Activated T-helper 9 cell treated with anti-CD3 and anti-CD28 coated beads, Interleukin-2, amount 50 U/mL, for 16 hours (primary cell): ENCODE results near the gene GPR108.
"Not testable (repeated sequence)": the region's sequence is repeated elsewhere in the genome, so short reads cannot be mapped to it uniquely, and the experiment has no call there.

ENCODE experiments used
- DNase-seq: peaks from one replicate; pipeline ENCODE4 v3.0.0-alpha.2; 2020; ENCODE audit warnings: low read depth

Gene GPR108

DNA sequence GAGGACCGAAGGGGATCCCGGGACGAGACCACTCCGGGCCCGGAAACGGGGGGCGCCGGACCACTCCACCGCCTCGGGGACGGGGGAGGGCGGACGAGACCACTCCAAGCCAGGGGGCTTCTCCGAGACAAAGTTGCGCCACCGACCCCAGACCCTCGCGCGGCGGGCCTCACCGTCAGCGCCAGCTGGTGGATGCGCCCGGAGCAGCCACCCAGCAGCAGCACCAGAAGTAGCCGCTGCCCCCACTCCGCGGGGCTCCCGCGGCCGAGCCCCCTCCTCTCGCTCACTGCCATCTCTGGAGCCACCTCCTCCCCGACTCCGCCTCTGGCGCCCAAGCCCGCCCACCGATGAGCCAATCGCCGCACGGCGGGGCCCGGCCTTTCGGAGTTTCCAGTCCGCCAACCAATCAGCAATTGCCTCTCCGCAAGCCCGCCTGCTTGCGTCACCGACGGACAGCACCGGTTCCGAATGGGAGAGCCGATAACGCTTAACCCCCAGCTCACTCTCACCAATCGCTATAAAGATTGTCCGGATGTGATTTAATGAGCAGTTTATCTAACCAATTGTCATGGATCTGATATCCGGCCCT lies at the start of gene GPR108:
Gene GPR108, minus strand, starts transcription at position 297 of the 589 bp plus-strand sequence. Its CDS starts 4 bp downstream, at position 293.
- peak; percentile 98 for DNase-seq

DNA sequence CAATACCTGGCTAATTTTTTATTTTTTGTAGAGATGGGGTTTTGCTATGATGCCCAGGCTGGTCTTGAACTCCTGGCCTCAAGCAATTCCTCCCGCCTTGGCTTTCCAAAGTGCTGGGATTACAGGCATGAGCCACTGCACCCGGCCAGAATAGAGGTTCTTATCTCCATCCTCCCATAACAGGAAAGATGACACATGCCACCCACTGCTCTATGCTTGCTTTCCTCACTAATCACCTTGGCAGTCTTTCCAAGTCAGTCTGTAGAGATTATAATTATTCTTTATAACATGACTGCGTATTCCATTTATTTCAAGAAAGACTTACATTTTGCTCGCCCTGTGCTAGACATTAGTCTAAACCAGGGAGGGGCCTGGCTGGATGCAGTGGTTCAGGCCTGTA lies 41.8 kb upstream of the GPR108 start:
- DNase-seq = no peak

DNA sequence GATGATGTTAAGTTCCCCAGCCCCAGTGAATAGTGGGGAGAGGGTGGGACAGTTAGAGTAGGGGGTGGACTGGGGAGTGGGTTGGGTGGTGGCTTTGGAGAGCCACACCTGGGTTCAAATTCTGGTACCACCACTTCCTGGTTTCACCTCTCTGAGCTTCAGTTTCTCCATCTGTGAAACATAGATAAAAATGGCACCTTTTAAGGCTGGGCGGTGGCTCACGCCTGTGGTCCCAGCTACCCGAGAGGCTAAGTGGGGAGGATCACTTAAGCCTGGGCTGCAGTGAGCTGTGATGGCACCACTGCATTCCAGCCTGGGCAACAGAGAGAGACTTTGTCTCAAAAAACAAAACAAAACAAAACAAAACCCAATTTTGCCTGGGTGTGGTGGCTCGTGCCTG lies 41.0 kb upstream of the GPR108 start:
- DNase-seq = no peak

DNA sequence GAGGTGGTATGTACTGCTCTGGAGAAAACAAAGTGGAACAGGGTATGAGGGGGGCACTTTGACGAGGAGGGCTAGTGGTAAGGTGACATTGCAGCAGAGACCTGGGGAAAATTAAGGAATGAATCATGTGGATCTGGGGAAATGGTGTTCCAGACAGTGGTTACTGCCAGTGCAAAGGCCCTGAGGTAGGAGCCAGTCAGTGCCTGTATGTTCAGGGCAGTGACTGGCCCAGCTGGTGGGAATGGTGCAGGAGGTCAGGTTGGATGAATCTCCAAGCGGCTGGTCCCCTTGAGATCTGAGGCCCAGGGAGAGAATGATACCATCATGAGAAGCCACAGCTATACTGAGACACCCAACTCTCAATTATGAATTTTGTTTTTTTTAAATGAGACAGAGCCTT lies 40.1 kb upstream of the GPR108 start:
- DNase-seq = no peak

DNA sequence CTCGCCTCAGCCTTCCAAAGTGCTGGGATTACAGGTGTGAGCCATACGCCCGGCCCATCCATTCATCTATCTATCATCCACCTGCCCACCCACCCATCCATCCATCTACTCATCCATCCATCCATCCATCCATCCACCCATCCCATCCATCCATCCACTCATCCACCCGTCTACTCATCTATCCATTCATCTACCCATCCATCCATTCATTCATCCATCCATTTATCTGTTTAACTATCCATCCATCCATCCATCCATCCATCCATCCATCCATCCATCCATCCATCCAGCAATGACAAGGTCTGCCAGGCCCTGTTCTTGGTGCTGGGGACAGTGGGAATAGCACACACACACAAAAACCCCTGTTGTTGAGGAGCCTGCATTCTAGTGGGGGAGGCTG lies 39.6 kb upstream of the GPR108 start:
- no peak for DNase-seq

DNA sequence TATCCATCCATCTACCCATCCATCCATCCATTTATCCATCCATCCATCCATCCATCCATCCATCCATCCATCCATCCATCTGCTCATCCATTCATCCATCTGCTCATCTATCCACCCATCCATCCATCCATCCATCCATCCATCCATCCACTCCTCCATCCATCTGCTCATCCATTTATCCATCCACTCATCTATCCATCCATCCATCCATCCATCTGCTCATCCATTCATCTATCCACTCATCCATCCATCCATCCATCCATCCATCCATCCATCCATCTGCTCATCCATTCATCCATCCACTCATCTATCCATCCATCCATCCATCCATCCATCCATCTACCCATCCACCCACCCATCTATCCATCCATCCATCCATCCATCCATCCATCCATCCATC lies 38.7 kb upstream of the GPR108 start:
- DNase-seq = not testable (repeated sequence)

DNA sequence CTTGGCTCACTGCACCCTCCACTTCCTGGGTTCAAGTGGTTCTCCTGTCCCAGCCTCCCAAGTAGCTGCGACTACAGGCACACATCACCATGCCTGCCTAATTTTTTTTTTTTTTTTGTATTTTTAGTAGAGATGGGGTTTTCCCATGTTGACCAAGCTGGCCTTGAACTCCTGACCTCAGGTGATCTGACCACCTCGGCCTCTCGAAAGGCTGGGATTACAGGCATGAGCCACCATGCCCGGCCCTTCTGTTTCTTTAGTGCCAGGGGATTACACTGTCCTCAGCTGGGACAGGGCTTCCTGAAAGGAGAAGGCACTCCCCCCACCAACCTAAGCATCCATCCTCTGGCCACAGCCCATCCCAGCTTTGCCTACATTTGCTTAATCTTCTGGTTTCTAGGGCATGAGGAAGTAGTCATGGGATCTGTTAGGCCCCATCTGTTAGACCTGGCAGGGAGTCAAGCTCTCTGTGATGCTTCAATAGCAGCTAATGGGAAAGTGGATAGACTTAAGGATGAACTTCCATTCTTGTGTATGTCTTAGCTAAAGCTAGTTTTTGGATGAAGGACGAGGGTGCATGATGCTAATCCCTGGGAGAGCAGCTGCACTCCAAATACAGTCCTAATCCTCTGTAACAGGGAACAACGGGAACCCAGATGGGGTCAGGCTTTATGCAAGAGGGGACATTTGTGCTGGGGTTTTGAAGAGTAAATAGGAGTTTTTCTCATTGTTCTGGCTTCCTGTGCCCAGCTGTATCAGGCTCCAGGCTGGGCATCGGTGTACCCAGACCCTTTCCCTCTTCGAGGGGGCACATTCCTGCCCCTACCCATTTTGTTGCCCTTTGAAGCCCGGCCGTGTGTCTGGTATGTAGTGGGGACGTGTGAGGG lies 37.7 kb upstream of the GPR108 start:
- DNase-seq = no peak

DNA sequence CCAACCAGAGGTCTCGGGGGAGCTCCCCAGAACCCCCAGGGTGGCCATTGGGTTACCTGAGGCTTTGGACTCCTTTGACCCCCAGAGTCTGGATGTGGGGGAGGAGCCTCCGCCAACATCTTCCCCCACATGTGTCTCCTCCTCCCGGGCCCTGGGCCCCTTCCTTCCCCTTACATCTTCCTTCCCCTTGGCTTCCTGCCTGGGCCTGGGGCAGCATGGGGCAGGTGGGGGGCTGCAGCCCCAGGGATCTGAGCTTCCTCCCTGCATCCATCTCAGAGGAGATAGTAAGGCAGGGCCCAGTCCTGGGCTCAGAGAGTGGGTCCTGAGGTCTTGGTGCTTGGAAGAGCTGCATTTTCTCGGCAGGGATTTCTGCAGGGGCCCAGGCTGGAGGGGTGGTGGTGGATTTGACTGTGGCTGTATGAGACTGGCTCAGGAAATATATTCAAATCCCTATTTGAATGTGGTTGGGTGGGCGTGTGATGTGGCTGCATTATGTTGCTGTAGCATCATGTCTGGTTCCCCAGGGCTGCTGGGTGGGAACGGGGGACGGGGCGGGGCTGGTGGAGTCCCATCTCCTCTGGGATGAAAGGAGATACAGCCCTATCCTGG lies 36.0 kb upstream of the GPR108 start:
- DNase-seq = peak; percentile 39

DNA sequence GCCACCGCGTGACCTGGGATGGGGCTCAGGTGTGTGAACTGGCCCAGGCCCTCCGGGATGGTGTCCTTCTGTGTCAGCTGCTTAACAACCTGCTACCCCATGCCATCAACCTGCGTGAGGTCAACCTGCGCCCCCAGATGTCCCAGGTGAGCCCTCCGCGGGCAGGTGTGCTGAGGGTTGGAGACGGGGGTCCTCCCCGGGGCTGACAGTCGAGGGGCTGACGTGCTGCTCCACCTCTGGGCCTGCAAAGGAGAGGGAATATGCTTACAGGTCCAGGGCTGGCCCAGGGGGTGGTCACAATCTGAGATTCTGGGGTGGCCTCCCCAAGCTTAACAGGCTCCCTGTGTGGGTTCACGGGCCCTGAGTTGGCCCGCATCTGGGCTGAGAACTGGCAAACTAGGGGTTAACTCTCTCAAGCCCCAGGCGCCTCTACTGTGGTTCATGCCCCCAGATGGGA lies 35.5 kb upstream of the GPR108 start:
- no peak for DNase-seq

DNA sequence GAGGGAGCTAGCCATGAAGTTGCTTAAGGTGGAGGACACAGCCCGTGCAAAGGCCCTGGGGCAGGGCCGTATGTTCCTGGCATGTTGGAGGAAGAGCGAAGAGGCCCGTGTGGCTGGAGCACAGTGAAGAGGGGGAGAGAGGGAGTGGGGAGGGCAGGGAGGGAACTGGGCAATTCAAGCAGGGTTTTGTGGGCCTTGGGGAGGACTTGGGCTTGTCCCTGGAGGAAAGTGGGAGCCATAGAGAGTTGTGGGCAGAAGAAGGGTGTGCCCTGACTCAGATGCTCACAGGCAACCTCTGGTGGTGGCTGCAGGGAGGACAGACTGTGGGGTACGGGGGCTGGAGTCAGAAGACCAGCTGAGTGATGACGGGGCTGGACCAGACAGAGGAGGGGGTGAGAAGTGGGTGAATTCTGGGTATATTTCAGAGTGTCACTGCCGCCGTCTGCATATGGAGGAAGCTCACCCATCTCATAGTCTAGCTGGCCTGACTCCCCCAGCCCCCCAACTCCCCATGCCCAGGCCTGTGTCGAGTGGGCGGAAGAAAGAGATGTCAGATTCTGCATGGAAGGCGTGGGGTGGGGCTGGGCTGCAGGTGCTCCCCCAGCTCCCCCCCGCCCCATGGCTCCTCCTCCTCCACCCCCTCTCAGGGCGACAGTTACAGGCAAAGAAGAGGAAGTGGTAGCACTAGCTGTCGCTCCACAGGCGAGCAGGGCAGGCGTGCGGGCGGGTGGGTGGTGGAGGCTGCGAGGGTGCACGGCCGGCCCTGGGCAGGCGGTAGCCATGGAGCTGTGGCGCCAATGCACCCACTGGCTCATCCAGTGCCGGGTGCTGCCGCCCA lies 34.9 kb upstream of the GPR108 start, which contains the start of gene VAV1:
Gene VAV1, plus strand, starts transcription at position 681 of the 838 bp plus-strand sequence. Its CDS starts 100 bp downstream, at position 781.
- peak; percentile 67 for DNase-seq

DNA sequence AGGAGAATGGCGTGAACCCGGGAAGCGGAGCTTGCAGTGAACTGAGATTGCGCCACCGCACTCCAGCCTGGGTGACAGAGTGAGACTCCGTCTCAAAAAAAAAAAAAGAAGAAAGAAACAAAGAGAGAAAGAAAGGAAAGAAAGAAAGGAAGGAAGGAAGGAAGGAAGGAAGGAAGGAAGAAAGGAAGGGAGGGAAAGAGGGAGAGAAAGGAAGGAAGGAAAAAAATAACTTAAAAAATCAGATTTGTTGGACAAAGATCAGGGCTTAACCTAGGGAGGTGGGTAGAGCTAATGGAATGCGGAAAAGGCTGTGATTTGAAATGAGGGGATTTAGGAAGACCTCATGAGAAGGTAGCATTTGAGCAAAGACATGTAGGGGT lies 34.3 kb upstream of the GPR108 start:
- not testable (repeated sequence) for DNase-seq

DNA sequence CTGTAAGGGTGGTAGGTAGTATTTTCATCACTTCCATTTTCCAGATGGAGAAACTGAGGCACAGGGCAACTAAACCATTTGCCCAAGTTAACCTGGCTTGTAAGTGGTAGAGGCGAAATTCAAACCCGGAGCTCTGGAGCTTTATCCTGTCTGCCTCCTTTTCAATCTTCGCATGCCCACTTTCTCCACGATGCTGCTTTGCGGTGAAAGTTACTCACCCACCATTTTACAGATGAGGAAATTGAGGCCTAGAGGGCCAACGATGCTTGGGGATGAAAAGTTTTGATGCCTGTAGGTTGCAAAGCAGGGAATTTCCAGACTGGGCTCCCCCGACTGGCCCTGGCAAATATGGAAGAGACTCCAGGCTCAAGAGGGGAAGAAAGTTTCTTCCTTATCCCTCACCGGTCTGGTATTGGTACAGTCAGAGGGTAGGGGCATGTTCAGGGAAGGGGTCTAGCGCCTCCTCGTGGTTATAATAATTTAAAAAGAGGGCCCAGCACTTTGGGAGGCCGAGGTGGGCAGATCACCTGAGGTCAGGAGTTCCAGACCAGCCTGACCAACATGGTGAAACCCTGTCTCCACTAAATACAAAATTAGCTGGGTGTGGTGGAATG lies 31.7 kb upstream of the GPR108 start:
- no peak for DNase-seq

DNA sequence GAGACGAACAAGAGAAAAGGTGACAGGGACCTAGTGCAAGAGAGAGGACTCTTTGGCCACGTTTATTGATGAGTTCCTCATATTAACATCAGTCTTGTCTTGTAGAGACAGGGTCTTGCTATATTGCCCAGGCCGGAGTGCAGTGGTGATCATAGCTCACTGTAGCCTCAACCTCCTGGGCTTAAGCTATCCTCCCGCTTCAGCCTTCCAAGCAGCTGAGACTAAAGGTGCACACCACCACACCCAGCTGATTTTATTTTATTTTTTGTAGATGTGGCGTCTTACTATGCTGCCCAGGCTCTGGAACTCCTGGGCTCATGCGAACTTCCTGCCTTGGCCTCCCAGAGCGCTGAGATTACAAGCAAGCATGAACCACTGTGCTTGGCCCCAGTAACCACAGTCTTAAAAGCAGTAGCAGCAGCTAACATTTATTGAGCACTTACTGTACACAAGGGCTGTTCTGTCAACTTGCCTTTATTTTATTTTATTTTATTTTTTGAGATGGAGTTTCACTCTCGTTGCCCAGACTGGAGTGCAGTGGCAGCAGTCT lies 30.9 kb upstream of the GPR108 start:
- no peak for DNase-seq

DNA sequence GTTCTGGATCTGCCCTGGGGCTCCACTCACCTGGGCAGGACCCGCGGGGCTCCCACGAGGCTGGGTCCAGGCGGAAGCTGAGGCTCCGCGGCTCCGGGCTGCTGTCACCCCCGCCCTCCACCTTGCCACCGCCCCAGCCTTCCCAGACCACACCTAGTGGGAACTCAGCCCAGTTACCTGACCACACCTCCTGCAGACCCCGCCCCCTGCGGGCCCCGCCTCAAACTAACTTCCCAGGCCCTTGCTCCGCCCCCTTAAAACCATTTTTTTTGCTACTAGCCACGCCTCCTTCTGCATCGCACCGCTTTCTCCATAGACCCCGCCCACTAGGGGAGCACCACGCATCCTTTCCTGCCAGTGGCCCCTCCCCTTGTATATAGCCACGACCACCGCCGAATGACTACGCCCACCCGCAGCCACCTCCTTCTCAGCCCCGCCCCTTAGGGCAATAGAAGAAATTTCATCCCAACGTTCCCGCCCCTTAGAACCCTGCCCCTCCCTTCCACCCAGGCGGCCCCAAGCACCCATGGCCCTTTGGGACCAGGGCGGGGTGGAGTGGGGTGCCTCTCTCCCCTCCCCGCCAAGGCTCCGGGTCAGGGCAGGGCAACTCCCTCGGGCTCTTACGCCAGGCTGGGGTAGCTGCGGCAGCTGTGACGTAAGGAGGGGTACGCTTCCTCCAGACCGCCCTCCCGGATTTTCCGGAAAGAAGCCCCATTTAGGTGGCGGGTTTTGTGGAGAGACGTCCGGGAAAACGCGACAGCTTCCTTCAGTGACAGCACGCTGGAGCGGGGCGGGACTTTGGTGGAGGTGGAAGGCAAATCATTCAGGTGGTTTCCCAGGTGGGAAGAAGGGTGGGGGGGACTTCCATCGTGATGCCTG lies 30.2 kb upstream of the GPR108 start, which contains the start of gene SH2D3A:
Gene SH2D3A, minus strand, starts transcription at position 79 of the 879 bp plus-strand sequence. CDS start 3,687 bp downstream, outside the sequence.
- DNase-seq = peak; percentile 90

DNA sequence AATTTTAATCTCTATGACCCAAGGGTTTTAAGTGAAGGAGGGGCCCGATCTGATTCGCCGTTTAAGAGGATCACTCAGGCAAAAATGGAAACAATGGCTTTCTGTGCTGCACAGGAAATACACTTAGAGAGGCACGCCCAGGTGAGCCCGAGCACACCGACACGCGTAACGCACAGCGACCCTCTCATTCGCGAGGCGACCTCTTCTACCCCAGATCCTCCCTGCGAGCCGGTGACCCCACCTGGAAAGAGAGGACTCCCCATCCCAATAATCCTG lies 29.6 kb upstream of the GPR108 start:
- peak; percentile 25 for DNase-seq

DNA sequence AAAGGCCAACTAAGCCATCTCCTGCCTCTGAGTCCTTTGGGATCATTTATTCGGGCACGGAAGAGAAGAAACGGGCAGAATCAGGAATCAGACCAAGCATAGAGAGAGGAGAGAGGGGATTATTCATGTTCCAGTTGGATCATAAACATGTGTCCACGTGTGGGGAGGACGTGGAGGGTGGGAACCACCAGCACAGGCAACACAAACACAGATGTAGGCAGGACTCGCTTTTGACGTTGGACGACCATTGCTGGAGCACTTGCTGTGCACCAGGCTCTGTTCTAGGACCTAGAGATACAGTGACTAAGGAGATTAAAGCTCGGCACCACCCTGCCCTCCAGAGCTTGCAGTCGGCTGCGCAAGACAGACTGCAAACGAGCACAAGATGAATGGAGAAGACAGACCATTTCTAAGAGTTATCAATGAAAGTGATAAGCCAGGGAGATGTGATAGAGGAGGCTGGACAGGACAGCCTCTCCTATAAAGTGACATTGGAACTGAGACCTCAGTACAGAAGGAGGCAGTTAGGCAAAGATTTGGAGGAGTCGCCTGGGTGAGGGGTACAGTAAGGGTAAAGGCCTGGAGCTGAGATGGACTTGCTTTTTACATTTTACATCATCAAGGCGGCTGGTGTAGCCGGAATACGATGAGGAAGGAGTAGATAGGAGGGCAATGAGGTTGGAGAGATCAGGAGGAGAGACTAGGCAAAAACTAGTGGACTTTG lies 29.1 kb upstream of the GPR108 start:
- DNase-seq = no peak

DNA sequence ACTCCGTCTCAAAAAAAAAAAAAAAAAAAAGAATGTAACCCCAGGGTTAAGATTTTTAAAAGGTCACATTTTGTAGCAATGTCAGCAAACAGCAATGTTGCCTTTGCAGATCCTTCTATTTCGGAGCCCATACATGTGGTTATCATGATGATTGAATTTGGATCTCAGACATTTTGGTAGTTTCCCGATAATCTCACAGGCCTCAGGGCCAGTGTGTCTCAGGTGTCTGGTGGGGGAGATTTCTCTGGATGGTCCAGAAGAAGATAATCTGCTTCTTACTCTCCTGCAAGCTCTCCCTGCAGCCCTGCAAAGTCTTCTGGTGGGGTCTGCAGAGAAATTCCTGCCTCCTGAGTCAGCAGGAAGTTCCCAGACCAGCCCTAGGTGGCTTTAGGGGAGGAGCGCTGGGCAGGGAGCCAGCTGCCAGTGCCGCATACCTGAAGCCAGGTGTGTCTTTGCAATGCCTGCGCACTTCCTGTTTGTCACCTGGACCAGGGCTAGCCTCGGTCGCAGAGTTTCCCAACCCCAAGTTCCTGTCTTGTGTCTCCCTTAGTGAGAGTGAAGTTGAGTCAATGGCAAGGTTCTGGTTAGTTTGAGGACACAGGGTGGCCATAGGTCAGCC lies 28.5 kb upstream of the GPR108 start:
- no peak for DNase-seq

DNA sequence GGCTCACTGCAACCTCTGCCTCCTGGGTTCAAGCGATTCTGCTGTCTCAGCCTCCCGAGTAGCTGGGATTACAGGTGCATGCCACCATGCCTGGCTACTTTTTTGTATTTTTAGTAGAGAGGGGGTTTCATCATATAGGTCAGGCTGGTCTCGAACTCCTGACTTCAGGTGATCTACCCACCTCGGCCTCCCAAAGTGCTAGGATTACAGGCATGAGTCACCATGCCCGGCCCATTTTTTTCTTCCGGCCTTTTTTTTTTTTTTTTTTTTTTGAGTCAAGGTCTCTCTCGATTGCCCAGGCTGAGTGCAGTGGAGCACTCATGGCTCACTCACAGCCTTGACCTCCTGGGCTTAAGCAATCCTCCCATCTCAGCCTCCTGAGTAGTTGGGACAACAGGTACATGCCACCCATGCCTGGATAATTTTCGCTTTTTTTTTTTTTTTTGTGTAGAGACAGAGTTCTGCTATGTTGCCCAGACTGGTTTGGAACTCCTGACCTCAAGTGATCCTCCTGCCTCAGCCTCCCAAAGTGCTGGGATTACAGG lies 24.9 kb upstream of the GPR108 start:
- DNase-seq = not testable (repeated sequence)
